HG02943 (cell line): ENCODE results near the gene SELPLG.
"Not testable (repeated sequence)": the region's sequence is repeated elsewhere in the genome, so short reads cannot be mapped to it uniquely, and the experiment has no call there.

Experiments
- ATAC-seq: cut with Tn5 transposase; IDR thresholded peaks from one replicate; pipeline ENCODE4 v1.9.1; 2021; ENCODE audit warnings: mild to moderate bottlenecking, low read depth, moderate library complexity; ENCODE audit not compliant: unreplicated experiment

The SELPLG gene

DNA sequence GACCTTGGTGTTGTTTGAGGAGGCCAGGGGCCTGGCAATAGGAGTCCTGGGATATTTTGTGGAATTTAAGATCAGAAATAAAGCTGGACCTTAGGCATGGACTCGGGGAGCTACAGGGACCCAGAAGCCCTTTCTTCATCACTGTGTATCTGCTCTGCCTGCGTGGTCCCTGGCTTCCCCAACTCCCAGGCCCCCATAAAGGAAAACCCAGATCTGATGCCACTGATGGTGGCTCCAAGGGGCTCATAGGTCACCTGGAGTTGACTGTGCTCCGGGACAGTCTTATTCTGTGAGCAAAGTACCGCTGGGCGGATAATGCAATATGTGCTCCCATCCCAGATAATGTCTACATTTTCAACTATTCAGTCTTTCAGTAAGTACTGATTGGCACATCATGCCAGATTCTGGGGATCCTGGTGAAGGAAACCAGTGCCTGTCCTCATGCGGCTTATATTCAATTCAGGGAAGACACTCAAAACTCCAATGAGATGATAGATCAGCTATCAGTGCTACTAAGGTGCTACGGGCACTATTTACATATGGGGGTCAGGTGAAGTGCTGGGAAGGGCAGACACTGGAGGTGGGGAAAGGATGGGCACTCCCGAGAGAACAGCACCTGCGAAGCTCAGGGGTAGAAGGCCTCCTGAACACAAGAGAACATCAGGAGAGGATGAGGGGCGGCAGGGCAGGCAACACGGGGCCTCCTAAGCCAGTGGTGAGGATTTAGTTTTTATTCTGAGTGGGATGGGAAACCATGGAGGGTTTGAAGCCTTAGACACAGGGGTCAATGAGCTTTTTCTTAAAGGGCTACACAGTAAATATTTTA lies 5.5 kb upstream of the SELPLG start:
- no peak for ATAC-seq

DNA sequence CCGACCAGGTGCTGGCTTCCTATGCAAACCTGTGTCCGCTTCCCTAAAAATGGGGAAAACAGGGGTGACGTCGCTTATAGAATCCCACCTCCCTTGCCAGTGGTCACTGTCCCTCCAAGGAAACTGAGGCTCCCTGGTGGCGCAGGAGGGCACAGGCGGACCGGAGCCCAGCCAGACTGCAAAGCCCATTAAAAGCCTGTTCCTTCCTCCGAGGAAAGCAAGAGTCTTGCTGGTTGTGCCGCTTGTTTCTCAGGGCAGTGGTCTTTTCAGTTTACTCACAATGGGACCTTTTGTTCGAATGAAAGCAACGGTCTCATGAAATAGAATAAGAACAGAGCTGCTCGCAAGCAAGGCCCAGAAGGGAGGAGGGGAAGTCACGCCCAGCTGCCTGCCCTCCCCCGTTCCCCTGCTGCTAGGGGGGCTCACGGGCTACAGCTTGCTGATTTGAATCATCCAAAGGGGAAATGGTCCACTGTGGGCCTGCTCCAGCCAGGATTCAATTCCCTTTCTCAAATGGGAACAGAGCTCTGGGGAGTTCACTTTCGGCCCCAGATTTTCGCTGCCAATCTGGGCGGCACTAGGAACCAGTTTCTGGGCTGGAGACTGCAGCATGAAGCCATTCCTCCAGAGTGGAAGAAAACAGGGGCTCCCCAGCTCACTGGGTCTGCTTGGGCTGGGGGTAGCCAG lies 4.6 kb upstream of the SELPLG start:
- no peak for ATAC-seq

DNA sequence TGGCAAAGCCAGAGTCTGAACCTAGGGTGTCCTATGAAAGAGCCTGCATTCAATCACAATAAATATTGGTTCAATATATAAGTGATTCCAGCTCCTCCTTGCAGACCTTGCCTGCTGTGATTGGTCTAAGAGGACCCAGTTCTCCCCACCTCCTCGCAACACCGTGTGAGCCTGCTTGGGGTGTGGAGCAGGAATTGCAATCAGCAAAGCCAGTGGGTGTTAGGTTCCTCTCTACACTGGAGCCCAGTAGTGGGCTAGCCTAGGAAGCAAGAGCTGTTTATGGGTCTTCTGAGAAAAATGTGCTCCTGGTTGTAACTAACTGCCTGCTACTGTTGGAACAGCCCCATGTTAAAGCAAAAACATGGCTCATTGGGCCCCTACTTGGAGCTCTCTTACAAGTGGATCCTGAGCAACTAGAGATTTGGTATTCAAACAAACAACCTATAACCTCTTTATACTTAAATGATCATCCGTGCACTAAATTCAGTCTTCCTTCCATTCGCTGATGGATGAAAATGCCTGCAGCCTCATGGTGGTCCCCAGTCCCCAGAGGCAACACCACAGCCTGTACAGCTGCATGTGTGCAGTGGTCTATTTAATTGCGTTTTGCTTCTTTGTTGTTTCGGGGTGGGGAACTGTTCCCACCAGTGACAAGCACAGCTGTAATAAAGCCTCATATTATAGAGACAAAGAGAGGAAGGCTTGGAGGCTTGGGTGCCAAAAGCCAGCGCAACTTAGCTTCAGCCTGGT lies 3.7 kb upstream of the SELPLG start:
- no peak for ATAC-seq

DNA sequence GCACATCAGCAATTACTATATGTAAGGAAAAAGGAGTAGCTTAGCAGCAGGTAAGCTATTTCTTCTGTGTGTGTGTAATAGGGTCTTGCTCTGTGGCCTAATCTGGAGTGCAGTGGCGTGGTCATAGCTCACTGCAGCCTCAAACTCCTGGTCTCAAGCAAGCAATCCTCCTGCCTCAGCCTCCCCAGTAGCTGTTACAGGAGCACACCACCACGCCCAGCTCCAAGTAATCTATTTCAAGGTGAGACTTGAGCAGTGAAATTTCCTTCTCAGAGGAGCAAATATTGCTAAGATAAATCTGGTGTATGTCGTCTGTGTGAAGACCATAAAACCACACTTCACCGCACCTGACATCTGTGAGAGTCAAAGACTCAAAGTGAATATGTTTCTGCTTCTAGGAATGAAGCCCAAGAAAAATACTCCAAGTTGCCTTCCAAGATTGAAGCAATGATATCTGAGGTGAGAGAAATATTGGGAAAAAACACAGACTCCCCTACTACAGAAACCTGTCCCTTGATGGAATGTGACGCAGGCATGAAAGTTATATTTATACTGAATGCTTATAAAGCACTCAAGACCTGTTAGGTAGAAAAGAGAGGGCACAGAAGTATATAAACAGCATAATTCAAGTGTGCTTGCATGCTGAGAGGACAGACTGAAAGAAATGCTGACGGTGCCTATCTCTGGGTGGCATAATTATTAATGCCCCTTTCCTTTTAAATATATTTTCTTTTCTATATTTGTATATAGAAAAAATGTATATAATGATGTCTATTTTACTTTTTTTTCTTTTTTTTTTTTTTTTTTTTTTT lies 2.5 kb upstream of the SELPLG start:
- ATAC-seq = no peak

DNA sequence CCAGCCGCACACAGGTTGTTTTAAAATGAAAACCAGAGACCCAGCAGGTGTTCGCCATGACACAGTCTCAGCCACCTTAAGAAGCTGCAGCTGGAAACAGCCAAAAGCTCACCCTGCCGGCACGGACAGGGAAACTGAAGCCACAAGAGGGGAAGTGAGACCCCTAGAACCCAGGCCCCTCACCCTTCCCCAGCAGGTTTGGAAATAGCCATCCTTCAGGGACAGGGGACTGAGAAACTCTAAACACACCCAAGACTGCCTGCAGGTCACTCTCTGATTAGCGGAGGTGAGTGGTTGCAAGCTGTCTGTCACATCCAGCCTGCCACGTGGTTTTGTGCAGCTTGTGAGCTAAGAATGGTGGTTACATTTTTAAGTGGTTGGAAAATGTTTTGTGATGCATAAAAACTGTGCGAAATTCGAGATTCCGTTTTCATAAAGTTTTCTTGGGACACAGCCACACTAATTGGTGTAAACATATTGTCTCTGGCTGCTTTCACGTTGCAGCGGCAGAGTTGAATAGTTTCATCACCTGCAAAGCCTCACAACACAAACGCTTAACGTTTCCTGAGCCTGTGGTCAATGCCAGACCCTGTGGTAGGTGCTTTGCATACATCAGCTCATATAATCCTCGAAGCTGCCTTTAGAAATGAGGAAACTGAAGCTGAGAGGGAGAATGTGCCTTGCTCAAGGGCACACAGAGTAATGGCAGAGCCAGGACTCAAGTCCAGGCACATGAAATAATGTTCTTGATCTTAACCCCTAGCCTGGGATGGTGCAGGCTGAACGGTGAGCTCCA lies 1.7 kb upstream of the SELPLG start:
- ATAC-seq = peak; percentile 42

DNA sequence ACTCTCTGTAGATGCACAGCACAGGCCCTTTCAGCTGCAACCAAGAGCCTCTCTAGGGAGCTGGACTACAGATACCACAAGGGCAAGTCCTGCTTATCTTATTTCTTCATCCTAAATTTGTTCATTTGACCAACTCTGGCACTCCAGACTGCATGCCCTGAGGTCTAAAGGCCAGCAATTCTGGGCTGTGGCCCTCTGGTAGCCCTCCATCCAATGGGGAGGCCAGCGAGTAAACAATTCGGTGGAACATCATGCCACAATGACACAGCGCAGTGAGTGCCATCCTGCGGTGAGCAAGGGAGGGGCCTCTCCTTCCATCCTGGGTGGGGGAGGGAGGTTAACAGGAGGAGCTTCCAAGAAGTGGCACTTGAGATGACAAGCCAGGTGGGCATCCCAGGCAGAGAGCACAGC lies 652 bp upstream of the SELPLG start:
- no peak for ATAC-seq

DNA sequence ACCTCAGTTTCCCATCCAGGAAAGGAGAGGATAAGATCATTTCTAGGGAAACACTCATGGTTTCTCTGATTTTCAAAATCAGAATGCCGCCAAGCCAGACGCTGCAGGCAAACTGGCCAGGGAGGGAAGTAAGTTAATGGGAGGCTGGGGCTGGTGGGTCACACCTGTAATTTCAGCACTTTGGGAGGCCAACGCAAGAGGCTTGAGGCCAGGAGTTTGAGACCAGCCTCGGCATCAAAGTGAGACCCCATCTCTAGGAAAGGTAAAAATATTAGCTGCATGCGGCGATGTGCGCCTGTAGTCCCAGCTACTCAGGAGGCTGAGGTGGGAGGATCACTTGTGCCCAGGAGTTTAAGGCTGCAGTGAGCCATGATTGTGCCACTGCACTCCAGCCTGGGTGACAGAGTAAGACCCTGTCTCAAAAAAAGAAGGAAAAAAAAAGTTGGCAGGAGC lies 587 bp downstream of the SELPLG start:
- ATAC-seq = no peak

DNA sequence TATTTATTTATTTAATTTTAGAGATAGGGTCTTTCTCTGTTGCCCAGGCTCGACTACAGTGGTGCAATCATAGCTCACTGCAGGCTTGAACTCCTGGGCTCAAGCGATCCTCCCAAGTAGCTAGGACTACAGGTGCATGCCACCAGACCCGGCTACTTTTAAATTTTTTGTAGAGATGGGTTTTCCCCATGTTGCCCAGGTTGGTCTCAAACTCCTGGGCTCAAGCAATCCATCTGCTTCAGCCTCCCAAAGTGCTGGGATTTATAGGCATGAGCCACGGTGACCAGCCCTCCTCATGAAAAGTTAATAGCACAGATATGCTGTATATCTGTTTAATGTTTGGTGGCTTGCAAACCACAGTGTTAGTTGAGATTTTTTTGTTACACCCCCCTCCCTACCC lies 2.4 kb downstream of the SELPLG start:
- not testable (repeated sequence) for ATAC-seq

DNA sequence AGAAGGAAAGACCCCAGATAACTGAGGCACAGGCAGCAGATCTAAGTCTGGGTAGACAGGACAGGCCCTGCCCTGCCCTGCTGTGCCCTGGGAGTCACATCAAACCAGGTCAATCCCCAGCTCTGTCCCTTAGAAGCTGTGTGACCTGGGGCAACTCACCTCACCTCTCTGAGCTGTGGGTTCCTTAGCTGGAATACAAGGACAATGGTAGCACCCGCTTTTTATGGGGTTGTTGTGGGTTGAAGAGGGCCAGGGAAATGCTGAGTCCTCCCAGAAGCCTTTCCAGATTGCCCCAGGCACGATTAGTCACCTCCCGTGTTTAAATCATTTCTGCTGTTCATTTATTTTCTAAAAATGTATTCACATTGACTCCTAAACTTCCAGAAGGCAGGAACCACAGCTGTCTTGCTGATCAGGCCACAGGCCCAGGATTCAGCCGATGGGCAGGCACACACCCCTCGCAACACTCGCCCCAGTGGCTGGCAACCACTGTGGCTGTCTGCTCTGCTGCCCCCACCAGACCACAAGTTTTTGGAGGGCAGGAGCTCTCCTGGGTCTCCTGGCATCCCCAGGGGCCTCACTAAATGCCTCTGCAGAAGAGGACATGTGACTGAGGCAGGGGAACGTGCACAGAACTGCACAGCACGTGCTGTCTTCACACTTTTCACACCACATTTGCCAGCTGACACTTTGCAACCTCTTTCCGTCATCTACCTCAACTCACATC lies 3.0 kb downstream of the SELPLG start:
- no peak for ATAC-seq

DNA sequence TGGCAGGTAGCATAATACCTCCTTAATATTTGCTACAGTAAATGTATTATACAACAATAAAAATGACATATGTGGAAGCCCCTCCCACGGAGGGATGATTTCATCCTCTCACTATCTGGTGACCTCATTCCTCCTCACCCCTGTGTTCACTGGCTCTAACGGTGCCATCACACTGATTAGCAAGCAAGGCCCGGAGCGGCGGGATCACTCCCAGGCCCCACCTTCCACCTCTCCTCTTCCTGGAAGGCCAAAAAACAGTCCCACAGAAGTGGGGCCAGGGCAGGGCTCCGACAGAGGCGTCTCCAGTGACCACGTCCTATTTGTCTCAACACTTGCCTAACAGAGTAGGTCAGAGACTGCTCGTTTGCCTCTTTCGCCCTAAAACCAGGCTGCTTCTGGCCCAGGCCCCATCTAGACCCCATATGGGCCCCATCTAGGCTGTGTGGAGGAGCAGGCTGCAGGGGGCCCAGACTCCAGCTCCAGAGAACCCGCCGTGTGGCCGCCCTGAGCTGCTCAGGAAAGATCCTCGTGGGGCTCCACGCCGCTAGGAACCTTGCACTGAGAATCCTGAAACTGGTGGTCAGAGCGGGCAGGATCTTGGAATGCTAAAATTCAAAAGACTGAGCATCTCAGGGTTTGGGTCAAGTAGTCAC lies 3.7 kb downstream of the SELPLG start:
- ATAC-seq = no peak

DNA sequence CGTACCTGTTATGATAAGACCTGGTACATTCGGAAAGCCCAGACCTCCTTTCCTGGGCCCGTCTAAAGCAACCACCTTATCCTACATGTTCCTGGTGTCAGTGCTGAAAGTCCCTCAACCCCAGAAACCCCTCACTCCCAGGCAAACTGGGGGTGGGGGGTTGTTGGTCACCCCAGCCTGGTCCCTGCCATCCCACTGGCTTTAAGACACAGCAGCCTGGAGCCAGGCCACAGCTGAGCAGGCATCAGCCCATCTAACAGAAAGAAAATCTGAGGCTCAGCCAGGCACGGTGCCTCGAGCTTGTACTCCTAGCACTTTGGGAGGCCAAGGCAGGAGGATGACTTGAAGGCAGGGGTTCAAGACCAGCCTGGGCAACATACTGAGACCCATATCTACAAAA lies 4.5 kb downstream of the SELPLG start:
- no peak for ATAC-seq

DNA sequence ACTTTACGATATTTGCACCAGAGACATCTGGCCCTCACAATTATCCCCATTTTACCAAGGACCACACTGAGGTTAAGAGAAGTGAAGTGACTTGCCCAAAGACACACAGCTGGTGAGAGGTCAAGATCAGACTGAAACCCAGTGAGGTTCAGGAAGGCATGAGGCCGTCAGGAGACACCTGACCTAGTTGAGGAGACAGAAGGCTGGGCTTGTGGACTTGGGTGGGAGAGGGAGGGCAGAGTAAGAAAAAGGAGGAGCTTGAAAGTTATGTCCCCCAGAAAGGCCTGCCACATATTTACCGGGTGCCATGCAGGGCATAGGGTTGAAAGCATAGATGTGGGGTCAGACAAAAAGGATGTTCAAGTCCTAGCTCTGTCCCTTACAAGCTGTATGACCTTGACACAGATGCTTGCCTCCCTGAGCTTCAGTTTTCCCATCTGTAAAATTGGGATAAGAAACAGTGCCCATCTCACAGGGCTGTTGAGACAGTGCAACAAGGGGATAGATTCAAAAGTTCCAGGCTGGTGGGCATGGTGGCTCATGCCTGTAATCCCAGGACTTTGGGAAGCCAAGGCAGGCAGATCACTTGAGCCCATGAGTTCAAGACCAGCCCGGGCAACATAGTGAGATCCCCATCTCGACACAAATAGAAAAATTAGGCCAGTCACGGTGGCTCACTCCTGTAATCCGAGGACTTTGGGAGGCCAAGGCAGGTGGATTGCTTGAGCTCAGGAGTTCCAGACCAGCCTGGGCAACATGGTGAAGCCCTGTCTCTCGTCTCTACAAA lies 6.4 kb downstream of the SELPLG start:
- ATAC-seq = no peak

DNA sequence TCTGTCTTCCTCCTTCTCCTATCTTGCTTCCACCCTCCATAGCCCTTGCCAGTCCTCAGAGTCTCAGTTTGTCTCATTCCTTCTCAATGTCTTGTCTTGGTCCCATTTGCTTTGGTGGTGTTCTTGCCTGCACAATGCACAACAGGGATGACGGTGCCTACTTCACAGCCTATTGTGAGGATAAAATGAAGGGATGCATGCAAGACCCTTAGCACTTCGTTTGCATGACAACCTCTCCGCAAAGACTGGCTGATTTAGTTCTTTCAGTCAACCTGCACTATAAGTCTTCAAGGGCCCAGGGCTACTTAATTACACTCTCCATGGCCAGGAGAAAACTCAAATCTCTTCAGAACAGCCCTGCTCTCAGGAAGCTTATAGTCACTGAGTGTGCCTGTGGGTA lies 8.5 kb downstream of the SELPLG start:
- ATAC-seq = no peak

DNA sequence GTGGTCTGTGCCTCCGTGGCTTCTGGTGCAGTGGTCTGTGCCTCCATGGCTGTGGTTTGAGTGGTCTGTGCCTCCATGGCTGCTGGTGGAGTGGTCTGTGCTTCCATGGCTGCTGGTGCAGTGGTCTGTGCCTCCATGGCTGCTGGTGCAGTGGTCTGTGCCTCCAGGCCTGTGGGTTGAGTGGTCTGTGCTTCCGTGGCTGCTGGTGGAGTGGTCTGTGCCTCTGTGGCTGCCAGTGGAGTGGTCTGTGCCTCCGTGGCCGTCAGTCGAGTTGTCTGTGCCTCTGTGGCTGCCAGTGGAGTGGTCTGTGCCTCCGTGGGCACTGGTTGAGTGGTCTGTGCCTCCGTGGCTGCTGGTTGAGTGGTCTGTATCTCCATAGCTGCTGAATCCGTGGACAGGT lies 10.1 kb downstream of the SELPLG start:
- no peak for ATAC-seq

DNA sequence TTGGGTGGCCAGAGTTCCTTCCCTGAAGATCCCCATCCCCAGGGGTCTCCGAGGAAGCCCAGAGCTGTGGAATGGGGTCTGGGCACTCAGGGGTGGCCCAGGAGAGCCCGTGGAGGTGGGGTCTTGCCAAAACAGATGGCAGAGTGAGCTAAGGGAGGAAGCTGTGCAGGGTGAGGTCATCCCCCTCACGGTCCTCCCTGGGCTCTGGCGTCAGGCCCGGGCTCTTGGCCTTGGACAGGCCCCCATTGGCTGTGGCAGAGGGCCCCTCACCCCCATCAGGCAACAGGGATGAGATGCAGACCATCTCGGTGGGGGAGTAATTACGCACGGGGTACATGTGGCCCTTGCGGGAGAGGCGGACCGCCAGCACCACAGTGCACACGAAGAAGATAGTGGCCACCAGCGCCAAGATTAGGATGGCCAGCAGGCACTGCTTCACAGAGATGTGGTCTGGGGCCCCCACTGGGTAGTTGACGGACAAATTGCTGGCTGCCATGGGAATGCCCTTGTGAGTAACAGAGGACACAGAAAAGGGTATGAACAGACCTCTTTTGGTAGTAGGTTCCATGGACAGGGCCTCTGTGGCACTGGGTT lies 10.7 kb downstream of the SELPLG start:
- ATAC-seq = no peak

DNA sequence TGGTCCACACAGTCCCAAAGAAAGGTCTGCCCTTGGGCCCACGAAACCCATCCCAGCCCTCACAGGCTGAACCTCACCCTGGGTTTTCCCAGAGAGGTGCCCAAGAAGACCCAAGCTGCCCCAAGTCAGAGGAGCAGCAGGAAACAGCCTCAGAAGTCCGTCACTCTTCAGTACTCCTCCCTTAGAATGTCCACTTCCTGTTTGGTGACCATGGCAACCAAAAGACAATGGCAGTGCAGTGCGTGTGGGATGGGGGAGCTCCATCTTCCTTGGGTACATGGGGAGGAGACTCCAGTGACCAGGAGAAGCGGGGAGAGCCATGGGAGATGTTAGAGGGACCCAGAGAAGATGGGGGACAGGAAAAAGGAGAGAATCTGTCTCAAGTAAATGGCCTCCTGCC lies 11.3 kb downstream of the SELPLG start:
- ATAC-seq = no peak

DNA sequence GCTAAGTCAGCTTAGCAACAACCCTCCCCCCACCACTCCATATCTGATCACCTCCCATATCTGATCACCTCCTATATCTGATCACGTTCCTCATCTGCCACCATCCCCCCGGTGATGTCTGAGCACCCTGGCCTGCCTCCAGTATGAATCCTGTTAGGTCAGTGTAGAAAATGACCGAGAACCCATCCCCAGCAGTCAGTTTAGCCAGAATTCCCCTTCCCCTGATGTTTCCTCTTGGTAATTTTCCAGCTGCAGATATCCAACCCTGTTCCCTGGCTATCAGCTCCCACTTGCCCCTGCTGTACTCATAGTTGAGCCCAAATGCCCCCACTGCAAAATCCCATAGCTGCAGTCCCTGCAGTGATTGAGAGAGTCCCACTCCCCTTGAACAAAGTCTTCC lies 12.5 kb downstream of the SELPLG start:
- ATAC-seq = no peak
